ENCODE data around the gene SLC7A5.

DNA sequence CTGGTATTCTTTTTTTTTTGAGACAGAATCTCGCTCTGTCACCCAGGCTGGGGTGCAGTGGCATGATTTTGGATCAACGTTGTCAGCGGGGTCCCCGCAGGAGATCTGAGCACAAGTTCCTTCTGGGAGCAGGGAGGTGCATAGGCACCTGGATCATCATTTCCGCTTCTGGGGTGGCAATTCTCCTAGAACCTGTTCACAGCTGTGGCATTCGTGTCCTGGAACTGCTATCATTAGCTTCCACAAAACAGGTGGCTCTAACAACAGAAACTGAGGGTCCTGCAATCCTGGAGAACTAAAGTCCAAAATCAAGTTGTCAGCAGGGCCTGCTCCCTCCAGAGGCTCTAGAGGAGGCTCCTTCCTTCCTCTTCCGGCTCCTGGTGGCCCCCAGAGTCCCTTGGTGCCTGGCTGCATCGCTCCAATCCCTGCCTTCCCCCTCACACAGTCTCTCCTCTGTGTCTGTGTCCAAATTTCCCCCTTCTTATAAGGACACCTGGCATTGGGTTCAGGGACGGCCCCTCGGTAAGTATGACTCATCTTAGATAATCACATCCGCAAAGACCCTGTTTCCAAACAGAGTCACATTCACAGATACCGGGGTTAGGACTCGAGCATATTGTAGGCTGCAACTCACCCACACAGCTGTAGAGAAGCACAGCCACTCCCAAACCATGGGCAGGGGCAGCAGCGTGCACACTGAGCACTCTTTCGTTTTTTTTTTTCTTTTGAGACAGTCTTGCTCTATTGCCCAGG lies 60.0 kb downstream of the SLC7A5 start:
- TF ChIP-seq EZH2 (IDR thresholded peaks at IDR 0.05; ENCODE audit: borderline replicate concordance, insufficient read depth, low read length, poor library complexity, severe bottlenecking) (no peak), EP300 (conservative IDR thresholded peaks at IDR 0.05; ENCODE audit: poor library complexity, severe bottlenecking) (no peak), MXI1 (conservative IDR thresholded peaks at IDR 0.05; ENCODE audit: poor library complexity, severe bottlenecking) (no peak), POLR2AphosphoS5 (IDR thresholded peaks at IDR 0.05) (no peak), RAD21 (conservative IDR thresholded peaks at IDR 0.05) (no peak), TAF1 (IDR thresholded peaks at IDR 0.05; ENCODE audit: low read depth) (no peak)
- TF ChIP-seq, protein P1, sequence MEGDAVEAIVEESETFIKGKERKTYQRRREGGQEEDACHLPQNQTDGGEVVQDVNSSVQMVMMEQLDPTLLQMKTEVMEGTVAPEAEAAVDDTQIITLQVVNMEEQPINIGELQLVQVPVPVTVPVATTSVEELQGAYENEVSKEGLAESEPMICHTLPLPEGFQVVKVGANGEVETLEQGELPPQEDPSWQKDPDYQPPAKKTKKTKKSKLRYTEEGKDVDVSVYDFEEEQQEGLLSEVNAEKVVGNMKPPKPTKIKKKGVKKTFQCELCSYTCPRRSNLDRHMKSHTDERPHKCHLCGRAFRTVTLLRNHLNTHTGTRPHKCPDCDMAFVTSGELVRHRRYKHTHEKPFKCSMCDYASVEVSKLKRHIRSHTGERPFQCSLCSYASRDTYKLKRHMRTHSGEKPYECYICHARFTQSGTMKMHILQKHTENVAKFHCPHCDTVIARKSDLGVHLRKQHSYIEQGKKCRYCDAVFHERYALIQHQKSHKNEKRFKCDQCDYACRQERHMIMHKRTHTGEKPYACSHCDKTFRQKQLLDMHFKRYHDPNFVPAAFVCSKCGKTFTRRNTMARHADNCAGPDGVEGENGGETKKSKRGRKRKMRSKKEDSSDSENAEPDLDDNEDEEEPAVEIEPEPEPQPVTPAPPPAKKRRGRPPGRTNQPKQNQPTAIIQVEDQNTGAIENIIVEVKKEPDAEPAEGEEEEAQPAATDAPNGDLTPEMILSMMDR (IDR thresholded peaks at IDR 0.05; ENCODE audit: poor library complexity, severe bottlenecking), result no peak
- TF ChIP-seq, protein P2, sequence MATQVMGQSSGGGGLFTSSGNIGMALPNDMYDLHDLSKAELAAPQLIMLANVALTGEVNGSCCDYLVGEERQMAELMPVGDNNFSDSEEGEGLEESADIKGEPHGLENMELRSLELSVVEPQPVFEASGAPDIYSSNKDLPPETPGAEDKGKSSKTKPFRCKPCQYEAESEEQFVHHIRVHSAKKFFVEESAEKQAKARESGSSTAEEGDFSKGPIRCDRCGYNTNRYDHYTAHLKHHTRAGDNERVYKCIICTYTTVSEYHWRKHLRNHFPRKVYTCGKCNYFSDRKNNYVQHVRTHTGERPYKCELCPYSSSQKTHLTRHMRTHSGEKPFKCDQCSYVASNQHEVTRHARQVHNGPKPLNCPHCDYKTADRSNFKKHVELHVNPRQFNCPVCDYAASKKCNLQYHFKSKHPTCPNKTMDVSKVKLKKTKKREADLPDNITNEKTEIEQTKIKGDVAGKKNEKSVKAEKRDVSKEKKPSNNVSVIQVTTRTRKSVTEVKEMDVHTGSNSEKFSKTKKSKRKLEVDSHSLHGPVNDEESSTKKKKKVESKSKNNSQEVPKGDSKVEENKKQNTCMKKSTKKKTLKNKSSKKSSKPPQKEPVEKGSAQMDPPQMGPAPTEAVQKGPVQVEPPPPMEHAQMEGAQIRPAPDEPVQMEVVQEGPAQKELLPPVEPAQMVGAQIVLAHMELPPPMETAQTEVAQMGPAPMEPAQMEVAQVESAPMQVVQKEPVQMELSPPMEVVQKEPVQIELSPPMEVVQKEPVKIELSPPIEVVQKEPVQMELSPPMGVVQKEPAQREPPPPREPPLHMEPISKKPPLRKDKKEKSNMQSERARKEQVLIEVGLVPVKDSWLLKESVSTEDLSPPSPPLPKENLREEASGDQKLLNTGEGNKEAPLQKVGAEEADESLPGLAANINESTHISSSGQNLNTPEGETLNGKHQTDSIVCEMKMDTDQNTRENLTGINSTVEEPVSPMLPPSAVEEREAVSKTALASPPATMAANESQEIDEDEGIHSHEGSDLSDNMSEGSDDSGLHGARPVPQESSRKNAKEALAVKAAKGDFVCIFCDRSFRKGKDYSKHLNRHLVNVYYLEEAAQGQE (IDR thresholded peaks at IDR 0.05; ENCODE audit: borderline replicate concordance), result no peak

Data from neural cell (in vitro differentiated cells).